SK-N-SH treated with all-trans-retinoic acid at 6 μM for 48 hours (cell line): ENCODE data around the gene SSUH2.
A peak's percentile ranks its signal among the peaks of the same experiment; 100 is the strongest.
"Not testable (repeated sequence)": the region's sequence is repeated elsewhere in the genome, so short reads cannot be mapped to it uniquely, and the experiment has no call there.

Experiments
- ATAC-seq: fragments of 200-7000 bp; cut with Tn5 transposase; 3 replicates; pipeline ENCODE4 v1.9.1; 2020; ENCODE audit warnings: mild to moderate bottlenecking, moderate library complexity
- ARNTL ChIP-seq: fragments of 450-650 bp; formaldehyde crosslinking; IDR thresholded peaks from 2 replicates; pipeline ENCODE4 v1.5.0; 2020; ENCODE audit warnings: low read depth, mild to moderate bottlenecking, moderate library complexity, borderline replicate concordance
- BACH2 ChIP-seq: fragments of 250-450 bp; sonication (Bioruptor Pico); IDR thresholded peaks from 2 replicates; pipeline ENCODE4 v1.9.0; 2021; ENCODE audit warnings: mild to moderate bottlenecking, borderline replicate concordance
- CSDC2 ChIP-seq: fragments of 250-450 bp; sonication (Bioruptor Pico); IDR thresholded peaks from 2 replicates; pipeline ENCODE4 v1.5.0; 2020; ENCODE audit warnings: mild to moderate bottlenecking, moderate library complexity
- ESRRG ChIP-seq: fragments of 250-450 bp; sonication (Bioruptor Pico); IDR thresholded peaks from 2 replicates; pipeline ENCODE4 v1.6.1; 2021; ENCODE audit warnings: mild to moderate bottlenecking
- GLIS3 ChIP-seq: fragments of 250-450 bp; sonication (Bioruptor Pico); IDR thresholded peaks from 2 replicates; pipeline ENCODE4 v1.5.0; 2020; ENCODE audit warnings: mild to moderate bottlenecking, moderate library complexity
- ISL1 ChIP-seq: fragments of 250-450 bp; sonication (Bioruptor Pico); IDR thresholded peaks from 2 replicates; pipeline ENCODE4 v2.1.2; 2022; ENCODE audit warnings: mild to moderate bottlenecking, moderate library complexity
- OSR1 ChIP-seq: fragments of 250-450 bp; sonication (Bioruptor Pico); IDR thresholded peaks from 2 replicates; pipeline ENCODE4 v1.8.0; 2022; ENCODE audit warnings: moderate library complexity, mild to moderate bottlenecking, inconsistent platforms
- PPARA ChIP-seq: fragments of 250-450 bp; sonication (Bioruptor Pico); IDR thresholded peaks from 2 replicates; pipeline ENCODE4 v1.5.0; 2020; ENCODE audit warnings: mild to moderate bottlenecking, borderline replicate concordance
- SNAI2 ChIP-seq: fragments of 250-450 bp; sonication (Bioruptor Pico); IDR thresholded peaks from 2 replicates; pipeline ENCODE4 v1.5.0; 2020; ENCODE audit warnings: mild to moderate bottlenecking, moderate library complexity
- TCF4 ChIP-seq: fragments of 250-450 bp; sonication (Bioruptor Pico); IDR thresholded peaks from 2 replicates; pipeline ENCODE4 v1.8.0; 2021; ENCODE audit warnings: mild to moderate bottlenecking, moderate library complexity, borderline replicate concordance
- TOX ChIP-seq: fragments of 250-450 bp; sonication (Bioruptor Pico); IDR thresholded peaks from 2 replicates; pipeline ENCODE4 v1.8.0; 2021; ENCODE audit warnings: mild to moderate bottlenecking, moderate library complexity, borderline replicate concordance
- ZC3H10 ChIP-seq: fragments of 250-450 bp; sonication (Bioruptor Pico); IDR thresholded peaks from 2 replicates; pipeline ENCODE4 v1.5.1; 2021; ENCODE audit warnings: mild to moderate bottlenecking, moderate library complexity
- ZFP3 ChIP-seq: fragments of 250-450 bp; sonication (Bioruptor Pico); IDR thresholded peaks from 2 replicates; pipeline ENCODE4 v1.5.0; 2020; ENCODE audit warnings: mild to moderate bottlenecking, moderate library complexity
- ZFP30 ChIP-seq: fragments of 450-650 bp; formaldehyde crosslinking; IDR thresholded peaks from 2 replicates; pipeline ENCODE4 v1.5.0; 2022; ENCODE audit warnings: mild to moderate bottlenecking, moderate library complexity
- ZNF565 ChIP-seq: fragments of 450-650 bp; formaldehyde crosslinking; conservative IDR thresholded peaks from 2 replicates; pipeline ENCODE4 v1.5.0; 2020; ENCODE audit warnings: low read depth, mild to moderate bottlenecking, moderate library complexity
- ZNF70 ChIP-seq: fragments of 450-650 bp; formaldehyde crosslinking; IDR thresholded peaks from 2 replicates; pipeline ENCODE4 v1.5.0; 2020; ENCODE audit warnings: mild to moderate bottlenecking, moderate library complexity
- ZNF8 ChIP-seq: fragments of 450-650 bp; formaldehyde crosslinking; IDR thresholded peaks from 2 replicates; pipeline ENCODE4 v1.5.0; 2020; ENCODE audit warnings: mild to moderate bottlenecking, moderate library complexity
- TF ChIP-seq, protein P1 (sequence below): fragments of 250-450 bp; sonication (Bioruptor Pico); IDR thresholded peaks from 2 replicates; pipeline ENCODE4 v1.8.0; 2020; ENCODE audit warnings: mild to moderate bottlenecking, moderate library complexity, borderline replicate concordance
- TF ChIP-seq, protein P2 (sequence below): fragments of 250-450 bp; sonication (Bioruptor Pico); IDR thresholded peaks from 2 replicates; pipeline ENCODE4 v1.5.0; 2020; ENCODE audit warnings: mild to moderate bottlenecking, moderate library complexity
- TF ChIP-seq, protein P3 (sequence below): fragments of 250-450 bp; sonication (Bioruptor Pico); IDR thresholded peaks from 2 replicates; pipeline ENCODE4 v1.8.0; 2021; ENCODE audit warnings: low read depth, mild to moderate bottlenecking, moderate library complexity, borderline replicate concordance

SSUH2 gene

DNA sequence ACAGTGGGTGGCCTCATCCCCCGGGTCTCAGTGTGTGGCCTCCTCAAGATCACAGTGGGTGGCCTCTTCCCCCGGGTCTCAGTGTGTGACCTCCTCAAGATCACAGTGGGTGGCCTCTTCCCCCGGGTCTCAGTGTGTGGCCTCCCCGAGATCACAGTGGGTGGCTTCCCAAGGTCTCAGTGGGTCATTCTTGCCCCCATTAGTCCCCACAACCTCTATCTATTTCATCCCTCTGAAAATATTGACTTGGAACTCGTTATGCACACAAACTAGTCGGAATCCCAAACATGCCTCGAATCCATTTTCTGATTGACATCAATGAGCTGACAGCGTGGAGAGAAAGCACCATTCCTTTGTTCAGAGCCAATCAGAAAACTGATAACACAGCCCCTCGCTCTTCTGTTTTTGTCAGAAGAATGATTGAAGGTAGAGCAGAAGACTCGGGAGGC, 10.8 kb upstream of the SSUH2 start:
- TF ChIP-seq ZNF70 (CRISPR knock-in tag) (no peak), SNAI2 (0 out of 2 replicates have a peak, but pooled peaks have one; percentile 26), TCF4 (CRISPR knock-in tag) (no peak)
- TF ChIP-seq, all 23 proteins: peak for 1
- no peak for ATAC-seq

DNA sequence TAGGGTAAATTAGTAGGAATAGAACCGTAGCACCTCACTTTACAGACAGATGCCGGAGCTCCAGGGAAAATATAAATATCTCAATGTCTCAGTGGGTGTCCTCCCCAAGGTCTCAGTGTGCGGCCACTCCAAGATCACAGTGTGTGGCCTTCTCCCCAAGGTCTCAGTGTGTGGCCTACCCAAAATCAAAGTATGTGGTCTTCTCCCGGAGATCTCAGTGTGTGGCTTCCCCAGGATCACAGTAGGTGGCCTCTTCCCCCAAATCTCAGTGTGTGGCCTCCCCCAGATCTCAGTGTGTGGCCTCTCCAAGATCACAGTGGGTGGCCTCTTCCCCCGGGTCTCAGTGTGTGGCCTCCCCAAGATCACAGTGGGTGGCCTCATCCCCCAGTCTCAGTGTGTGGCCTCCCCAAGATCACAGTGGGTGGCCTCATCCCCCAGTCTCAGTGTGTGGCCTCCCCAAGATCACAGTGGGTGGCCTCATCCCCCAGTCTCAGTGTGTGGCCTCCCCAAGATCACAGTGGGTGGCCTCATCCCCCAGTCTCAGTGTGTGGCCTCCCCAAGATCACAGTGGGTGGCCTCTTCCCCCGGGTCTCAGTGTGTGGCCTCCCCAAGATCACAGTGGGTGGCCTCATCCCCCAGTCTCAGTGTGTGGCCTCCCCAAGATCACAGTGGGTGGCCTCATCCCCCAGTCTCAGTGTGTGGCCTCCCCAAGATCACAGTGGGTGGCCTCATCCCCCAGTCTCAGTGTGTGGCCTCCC, 10.2 kb upstream of the SSUH2 start:
- not testable (repeated sequence) for ATAC-seq

DNA sequence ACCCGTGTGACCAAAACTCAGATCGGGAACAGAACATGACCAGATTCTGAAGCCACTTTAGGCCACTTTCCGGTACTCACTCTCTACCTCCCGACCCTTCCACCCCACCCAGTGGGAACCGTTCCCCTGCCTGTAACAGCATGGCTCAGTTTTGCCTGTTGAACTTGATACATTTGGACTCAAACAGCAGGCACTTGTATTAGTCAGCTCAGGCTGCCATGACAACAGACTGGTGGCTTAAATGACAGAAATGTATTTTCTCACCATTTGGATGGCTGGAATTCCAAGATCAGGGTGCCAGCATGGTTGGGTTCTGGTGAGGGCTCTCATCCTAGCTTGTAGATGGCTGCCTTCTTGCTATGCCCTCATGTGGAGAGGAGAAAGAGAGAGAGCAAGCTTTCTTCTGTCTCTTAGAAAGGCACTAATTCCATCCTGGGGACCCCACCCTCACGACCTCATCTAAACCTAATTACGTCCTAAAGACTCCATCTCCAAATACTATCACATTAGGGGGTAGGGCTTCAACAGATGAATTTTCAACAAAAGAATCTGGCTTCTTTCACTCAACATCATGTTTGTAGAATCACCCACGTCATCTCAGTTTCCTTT, 9.3 kb upstream of the SSUH2 start:
- no peak for TF ChIP-seq ZC3H10 (CRISPR knock-in tag)
- TF ChIP-seq, protein P1, sequence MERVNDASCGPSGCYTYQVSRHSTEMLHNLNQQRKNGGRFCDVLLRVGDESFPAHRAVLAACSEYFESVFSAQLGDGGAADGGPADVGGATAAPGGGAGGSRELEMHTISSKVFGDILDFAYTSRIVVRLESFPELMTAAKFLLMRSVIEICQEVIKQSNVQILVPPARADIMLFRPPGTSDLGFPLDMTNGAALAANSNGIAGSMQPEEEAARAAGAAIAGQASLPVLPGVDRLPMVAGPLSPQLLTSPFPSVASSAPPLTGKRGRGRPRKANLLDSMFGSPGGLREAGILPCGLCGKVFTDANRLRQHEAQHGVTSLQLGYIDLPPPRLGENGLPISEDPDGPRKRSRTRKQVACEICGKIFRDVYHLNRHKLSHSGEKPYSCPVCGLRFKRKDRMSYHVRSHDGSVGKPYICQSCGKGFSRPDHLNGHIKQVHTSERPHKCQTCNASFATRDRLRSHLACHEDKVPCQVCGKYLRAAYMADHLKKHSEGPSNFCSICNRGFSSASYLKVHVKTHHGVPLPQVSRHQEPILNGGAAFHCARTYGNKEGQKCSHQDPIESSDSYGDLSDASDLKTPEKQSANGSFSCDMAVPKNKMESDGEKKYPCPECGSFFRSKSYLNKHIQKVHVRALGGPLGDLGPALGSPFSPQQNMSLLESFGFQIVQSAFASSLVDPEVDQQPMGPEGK (CRISPR knock-in tag): no peak
- TF ChIP-seq GLIS3: no peak
- no peak for TF ChIP-seq ISL1 (CRISPR knock-in tag)
- no peak for TF ChIP-seq ZFP3
- no peak for TF ChIP-seq PPARA (CRISPR knock-in tag)
- no peak for TF ChIP-seq ZNF70 (CRISPR knock-in tag)
- no peak for TF ChIP-seq ESRRG (CRISPR knock-in tag)
- no peak for TF ChIP-seq BACH2
- TF ChIP-seq OSR1 (CRISPR knock-in tag): no peak
- no peak for TF ChIP-seq TOX
- TF ChIP-seq TCF4 (CRISPR knock-in tag): no peak
- no peak for TF ChIP-seq ZNF8 (CRISPR knock-in tag)
- TF ChIP-seq ZNF565: no peak
- ATAC-seq: no peak

DNA sequence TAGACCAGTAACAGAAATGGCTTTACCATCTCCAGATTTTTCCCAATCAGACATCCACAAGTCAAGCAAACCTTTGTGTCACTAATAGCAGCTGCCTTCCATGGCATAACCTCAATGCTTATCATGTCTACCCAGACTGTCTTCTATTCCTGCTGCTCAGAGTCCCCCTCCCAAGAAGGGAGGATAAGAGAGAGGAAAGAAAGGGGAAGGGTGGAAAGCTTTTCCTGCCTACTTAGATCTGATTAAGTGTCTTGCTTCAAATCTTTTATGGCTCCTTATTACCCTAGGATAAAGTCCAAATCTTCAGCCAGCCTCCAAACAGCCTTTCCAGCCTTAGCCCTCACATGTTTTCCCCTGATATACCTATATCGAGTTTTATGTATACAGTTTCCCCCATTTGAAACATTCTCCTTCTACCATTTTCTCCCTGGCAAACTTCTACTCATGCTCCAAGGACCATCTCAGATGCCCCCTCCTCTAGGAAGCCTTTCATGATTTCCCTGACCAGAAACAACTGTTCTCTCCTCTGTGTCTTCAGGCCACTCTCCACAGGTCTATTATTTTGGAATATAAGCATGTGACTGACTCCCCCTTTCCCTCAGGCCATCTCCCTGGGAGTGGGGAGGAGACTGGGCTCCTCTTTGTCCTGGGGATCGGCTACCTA, 7.9 kb upstream of the SSUH2 start:
- TF ChIP-seq ZFP3 (peak; percentile 92), TCF4 (CRISPR knock-in tag) (no peak)
- TF ChIP-seq, all 23 proteins: peak for 1
- ATAC-seq: no peak

DNA sequence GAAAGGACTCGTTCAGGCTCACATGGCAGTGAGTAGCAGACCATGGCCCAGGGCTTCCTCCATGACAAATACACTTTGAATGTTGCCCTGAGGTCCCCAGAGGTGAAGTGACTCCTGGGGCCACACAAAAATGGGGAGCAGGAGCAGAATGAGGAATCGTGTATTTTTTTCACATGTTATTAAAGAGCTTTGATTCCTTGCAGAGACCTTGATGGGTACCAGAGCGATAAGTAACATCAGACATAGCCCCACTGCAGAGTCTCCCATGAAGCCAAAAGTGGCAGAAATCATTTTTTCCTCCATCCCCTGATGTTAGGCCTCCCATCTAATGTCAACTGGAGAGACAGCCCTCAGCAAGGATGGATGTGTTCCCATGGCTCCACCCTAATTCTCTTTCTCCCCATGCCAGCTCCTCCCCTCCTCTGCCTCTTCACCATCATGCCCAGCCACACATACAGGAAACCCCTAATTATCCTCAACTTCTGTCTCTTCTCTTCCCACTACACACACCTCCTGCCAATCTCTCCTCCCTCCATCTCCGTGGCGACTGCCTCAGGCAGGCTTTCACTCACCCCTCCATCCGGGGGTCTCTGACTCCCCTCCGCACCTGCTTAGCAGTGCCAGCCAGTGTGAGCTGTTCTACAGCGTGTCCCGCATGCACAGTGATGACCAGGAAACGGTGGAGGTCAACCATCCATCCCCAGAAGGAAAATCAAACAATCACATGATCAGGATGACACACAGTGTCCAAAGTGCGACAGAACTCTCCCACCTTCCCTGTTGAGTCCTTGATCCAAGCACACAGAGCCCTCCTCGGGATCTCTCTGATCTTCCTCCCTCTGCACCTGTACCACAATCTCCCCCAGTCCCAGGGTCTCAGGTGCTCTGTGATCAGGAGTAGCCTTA, 7.1 kb upstream of the SSUH2 start:
- no peak for TF ChIP-seq ZNF8 (CRISPR knock-in tag)
- no peak for TF ChIP-seq ZFP30 (CRISPR knock-in tag)
- no peak for TF ChIP-seq CSDC2 (CRISPR knock-in tag)
- TF ChIP-seq GLIS3: no peak
- no peak for TF ChIP-seq ZNF565
- TF ChIP-seq ZNF70 (CRISPR knock-in tag): no peak
- TF ChIP-seq TCF4 (CRISPR knock-in tag): no peak
- TF ChIP-seq PPARA (CRISPR knock-in tag): no peak
- TF ChIP-seq, protein P2, sequence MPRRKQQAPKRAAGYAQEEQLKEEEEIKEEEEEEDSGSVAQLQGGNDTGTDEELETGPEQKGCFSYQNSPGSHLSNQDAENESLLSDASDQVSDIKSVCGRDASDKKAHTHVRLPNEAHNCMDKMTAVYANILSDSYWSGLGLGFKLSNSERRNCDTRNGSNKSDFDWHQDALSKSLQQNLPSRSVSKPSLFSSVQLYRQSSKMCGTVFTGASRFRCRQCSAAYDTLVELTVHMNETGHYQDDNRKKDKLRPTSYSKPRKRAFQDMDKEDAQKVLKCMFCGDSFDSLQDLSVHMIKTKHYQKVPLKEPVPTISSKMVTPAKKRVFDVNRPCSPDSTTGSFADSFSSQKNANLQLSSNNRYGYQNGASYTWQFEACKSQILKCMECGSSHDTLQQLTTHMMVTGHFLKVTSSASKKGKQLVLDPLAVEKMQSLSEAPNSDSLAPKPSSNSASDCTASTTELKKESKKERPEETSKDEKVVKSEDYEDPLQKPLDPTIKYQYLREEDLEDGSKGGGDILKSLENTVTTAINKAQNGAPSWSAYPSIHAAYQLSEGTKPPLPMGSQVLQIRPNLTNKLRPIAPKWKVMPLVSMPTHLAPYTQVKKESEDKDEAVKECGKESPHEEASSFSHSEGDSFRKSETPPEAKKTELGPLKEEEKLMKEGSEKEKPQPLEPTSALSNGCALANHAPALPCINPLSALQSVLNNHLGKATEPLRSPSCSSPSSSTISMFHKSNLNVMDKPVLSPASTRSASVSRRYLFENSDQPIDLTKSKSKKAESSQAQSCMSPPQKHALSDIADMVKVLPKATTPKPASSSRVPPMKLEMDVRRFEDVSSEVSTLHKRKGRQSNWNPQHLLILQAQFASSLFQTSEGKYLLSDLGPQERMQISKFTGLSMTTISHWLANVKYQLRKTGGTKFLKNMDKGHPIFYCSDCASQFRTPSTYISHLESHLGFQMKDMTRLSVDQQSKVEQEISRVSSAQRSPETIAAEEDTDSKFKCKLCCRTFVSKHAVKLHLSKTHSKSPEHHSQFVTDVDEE (CRISPR knock-in tag): no peak
- TF ChIP-seq, protein P3, sequence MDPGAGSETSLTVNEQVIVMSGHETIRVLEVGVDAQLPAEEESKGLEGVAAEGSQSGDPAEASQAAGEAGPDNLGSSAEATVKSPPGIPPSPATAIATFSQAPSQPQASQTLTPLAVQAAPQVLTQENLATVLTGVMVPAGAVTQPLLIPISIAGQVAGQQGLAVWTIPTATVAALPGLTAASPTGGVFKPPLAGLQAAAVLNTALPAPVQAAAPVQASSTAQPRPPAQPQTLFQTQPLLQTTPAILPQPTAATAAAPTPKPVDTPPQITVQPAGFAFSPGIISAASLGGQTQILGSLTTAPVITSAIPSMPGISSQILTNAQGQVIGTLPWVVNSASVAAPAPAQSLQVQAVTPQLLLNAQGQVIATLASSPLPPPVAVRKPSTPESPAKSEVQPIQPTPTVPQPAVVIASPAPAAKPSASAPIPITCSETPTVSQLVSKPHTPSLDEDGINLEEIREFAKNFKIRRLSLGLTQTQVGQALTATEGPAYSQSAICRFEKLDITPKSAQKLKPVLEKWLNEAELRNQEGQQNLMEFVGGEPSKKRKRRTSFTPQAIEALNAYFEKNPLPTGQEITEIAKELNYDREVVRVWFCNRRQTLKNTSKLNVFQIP (CRISPR knock-in tag): no peak
- TF ChIP-seq ZFP3: no peak
- TF ChIP-seq ZC3H10 (CRISPR knock-in tag): no peak
- TF ChIP-seq BACH2: no peak
- no peak for TF ChIP-seq TOX
- TF ChIP-seq ARNTL: no peak
- TF ChIP-seq ESRRG (CRISPR knock-in tag): no peak
- no peak for TF ChIP-seq ISL1 (CRISPR knock-in tag)
- ATAC-seq: peak; percentile 35
